ENCODE results near the gene RAB3C. TPM values are rescaled to one million over a fixed set of nuclear protein-coding genes. Genes with fewer than 3 reads are reported as not detected.

The RAB3C gene
- total RNA-seq, 1 donor from 2014 or later = 6.1 TPM

DNA sequence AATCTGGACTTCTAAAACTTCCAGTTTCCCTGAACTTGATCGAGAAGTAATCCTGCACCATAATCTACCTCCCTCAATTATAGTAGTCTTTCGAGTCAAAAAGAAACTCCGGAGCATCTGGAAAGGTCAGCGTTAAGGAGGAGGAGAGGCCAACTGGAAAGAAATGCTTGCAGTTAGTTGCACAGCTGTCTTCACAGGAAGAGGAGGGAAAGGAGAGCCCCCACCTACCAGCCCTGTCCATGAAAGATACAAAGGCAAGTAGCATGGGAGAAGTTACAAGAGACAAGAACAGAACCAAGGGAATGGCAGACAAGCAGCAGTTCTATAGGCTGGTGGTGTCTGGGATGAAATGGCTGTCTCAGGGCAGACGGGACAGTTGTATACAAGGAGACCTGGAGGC is 170.6 kb downstream of the RAB3C start:
- DNase-seq (ENCODE audit: low spot score) = no peak
- no peak for ATAC-seq
- intact Hi-C loops (cut with DNase I) = no loop called here

DNA sequence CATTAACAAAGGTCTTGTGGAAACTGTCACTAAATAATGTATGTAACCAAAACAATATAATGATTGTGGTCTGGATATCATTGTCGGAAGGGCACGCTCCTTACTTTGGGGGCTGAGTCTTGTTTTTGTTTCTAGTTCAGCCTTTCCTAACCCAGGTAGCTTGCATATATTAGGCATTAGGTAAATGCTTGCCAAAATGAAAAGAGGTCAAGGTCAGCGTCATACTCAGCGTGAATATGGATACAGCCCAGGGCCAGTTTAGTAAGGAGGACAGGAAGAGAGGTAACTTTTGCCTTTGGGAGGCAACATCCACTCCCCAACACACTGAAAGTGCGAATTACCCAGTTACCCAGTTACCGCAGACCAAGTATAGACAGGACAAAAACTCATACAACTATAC is 171.4 kb downstream of the RAB3C start:
- DNase-seq (ENCODE audit: low spot score) = no peak
- intact Hi-C loops (cut with DNase I) = no loop called here
- ATAC-seq = no peak

DNA sequence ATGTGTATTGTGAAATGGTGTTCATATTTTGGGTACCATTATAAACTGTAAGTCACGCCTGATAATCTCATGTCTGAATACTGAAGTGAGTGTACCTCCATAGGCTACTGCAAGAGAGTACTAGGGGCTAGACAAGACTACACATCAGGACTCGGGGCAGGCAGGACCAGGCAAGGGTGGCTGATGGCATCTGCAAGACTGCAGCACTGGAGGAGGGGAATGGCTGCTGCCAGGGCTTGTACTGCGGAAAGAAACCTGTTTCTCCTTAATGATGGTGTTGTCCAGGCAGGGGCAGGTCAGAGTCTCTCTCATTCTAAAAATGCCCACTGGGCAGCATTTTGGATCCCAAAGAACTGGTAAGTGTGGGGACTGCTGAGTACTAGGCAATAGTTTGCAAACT is 172.5 kb downstream of the RAB3C start:
- ATAC-seq (no peak), DNase-seq (ENCODE audit: low spot score) (no peak)
- intact Hi-C loops (cut with DNase I) = no loop called here

- DNase-seq (ENCODE audit: low spot score) (no peak), ATAC-seq (peak; percentile 24)
- intact Hi-C loops (cut with DNase I) = no loop called here
These were observed 176.9 kb downstream of the RAB3C start for GRCh38 chr5:58759745-58760144.

DNA sequence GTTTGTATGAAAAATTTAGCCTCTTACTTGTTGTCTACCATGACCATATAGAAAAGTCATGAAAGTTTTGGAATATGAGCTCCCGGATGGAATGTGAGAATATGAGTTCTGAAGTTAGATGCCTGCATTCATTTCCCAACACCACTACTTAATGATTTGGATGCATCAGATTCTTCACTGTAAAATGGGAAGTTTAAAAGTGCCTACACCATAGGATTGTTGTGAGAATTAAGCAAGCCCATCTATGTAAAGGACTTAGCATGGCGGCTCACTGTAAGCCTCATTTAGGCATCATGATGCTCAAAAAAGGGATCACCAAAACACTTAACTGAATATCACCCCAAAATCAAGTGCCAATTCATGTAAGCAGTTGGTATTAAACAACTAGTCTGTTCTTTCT is 177.3 kb downstream of the RAB3C start:
- no peak for DNase-seq (ENCODE audit: low spot score)
- ATAC-seq = no peak
- intact Hi-C loops (cut with DNase I) = no loop called here

GRCh38 chr5:58761407-58761806 is 178.5 kb downstream of the RAB3C start:
- DNase-seq (ENCODE audit: low spot score) (no peak), ATAC-seq (no peak)
- intact Hi-C loops (cut with DNase I) = no loop called here

GRCh38 chr5:58763390-58763789 is 180.5 kb downstream of the RAB3C start:
- ATAC-seq = no peak
- intact Hi-C loops (cut with DNase I) = no loop called here

DNA sequence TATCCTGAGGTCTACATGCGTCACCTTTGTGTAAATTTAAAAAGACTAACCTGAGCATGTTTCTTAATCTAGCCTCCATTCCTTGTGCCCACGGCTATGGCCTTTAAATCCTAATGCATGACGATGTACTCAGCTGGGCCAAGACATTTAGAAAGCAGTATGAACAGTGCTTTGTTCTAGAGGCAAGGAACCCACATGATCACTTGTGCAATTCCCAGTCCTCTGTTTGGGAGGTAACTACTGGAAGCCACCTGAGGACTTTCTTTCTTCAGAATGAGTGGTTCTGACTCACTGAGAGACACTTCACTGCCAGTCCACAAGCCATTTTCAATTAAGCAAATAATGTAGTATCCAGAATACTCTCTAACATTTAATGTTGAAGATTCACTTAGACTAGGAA is 181.3 kb downstream of the RAB3C start:
- ATAC-seq = no peak
- no peak for DNase-seq (ENCODE audit: low spot score)
- intact Hi-C loops (cut with DNase I) = no loop called here

More at GRCh38 chr5:58763390-58763789, 180.5 kb downstream of the RAB3C start:
- no peak for DNase-seq (ENCODE audit: low spot score)

DNA sequence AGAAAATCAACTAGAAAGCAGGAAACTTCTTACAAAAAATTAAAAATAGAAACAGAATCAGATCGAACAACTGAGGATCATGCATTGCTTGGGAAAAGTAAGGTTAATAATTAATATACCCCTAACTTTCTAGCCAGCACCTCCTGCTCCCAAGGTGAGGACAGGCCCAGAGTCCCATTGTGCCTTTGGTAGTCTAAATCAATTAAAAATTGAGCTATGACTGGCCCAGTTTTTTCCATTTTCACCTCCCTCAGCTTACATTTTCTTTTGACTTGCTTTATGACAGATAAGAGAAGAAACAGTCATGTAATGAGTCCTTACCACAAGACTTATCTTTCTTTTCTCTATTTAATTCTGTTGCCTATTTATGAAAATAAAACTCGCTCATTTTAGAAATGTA is 182.2 kb downstream of the RAB3C start:
- ATAC-seq (no peak), DNase-seq (ENCODE audit: low spot score) (no peak)
- intact Hi-C loops (cut with DNase I) = no loop called here

DNA sequence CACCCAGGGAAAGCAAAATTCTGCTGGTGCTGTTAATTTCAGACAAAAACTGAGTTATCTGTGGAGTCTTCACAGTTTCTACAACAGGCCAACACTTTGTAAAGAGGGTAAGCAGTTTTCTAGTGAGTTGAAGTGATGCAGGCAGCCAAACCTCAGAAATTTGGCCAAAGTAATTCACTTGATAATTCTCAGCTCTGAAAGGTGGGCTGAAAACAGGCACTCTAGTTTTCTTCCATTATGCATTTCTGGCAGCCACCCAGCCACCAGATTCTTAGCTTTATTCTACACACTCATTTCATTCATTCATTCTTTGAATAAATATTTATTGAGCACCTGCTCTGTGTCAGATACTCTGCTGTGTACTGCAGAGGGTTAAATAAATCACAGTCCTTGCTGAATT is 184.2 kb downstream of the RAB3C start:
- DNase-seq (ENCODE audit: low spot score) (no peak), ATAC-seq (no peak)
- intact Hi-C loops (cut with DNase I) = no loop called here

DNA sequence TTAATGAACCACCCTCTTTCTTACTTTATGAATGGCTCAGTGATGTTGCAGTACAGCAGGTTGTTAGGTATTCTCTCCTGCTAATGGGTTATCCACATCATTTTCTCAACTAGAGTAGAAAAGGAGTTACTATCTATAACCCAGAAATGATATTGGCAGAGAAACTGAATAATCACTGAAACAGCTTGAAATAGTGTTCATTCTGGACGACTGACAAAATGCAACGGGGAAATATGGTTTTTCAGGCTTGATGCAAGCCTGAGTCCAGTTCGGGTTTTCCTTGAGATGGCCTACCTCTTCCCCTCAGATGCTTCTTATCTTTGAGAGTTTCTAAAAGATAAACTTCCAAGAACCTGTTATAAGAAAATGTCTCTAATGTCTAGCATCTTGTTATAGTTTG is 187.3 kb downstream of the RAB3C start:
- DNase-seq (ENCODE audit: low spot score) = no peak
- intact Hi-C loops (cut with DNase I) = no loop called here
- ATAC-seq = no peak

DNA sequence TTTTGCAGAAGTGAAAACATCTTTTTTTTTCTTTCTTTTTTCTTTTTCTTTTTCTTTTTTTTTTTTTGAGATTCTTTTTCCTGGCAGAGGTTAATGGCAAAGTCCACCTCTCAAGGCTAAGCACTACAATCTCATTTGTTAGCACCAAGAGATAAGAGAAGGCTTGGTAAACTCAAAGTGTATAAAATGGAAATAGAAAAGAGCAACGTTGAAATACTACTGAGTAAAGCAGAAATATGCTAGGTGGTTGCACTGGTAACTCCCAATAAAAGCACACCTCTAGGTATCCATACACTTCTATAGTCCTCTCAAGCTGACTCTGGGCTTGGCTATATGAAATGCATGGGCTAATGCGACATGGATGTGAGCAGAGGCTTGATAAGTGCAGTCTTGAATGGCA is 188.9 kb downstream of the RAB3C start:
- no peak for ATAC-seq
- intact Hi-C loops (cut with DNase I) = no loop called here
- no peak for DNase-seq (ENCODE audit: low spot score)

GRCh38 chr5:58773744-58774441 is 191.0 kb downstream of the RAB3C start:
- DNase-seq (ENCODE audit: low spot score) = no peak
- no peak for ATAC-seq
- intact Hi-C loops (cut with DNase I) = no loop called here

- intact Hi-C loops (cut with DNase I) = no loop called here
- ATAC-seq = no peak
- DNase-seq (ENCODE audit: low spot score) = no peak
These were observed 192.1 kb downstream of the RAB3C start for GRCh38 chr5:58774937-58775336.

GRCh38 chr5:58775701-58776262 is 192.9 kb downstream of the RAB3C start:
- ATAC-seq (no peak), DNase-seq (ENCODE audit: low spot score) (no peak)
- intact Hi-C loops (cut with DNase I) = no loop called here

- DNase-seq (ENCODE audit: low spot score) = no peak
- ATAC-seq = no peak
- intact Hi-C loops (cut with DNase I) = no loop called here
These were observed 193.7 kb downstream of the RAB3C start for GRCh38 chr5:58776559-58776958.

DNA sequence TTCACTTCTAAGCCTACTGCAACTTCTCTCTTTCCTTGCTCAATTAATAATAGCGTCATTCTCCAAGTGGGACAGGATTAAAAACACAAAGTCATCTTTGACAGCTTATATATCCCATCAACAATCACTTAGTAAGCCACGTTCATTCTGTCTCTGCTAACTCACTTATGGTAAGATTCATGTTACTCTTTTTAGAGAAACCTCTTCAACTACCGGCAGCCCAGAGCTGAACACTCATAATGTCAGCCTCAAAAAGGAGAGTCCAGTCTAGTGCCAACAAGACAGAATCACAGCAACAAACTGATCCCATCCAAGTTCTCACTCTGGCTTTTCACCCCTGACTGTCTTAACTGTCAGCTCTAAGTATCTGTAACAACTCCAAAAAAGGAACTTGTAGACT is 196.0 kb downstream of the RAB3C start:
- intact Hi-C loops (cut with DNase I) = no loop called here
- ATAC-seq = no peak
- no peak for DNase-seq (ENCODE audit: low spot score)

GRCh38 chr5:58786035-58786434 is 203.2 kb downstream of the RAB3C start:
- DNase-seq (ENCODE audit: low spot score) (no peak), ATAC-seq (no peak)
- intact Hi-C loops (cut with DNase I) = no loop called here

- no peak for ATAC-seq
- intact Hi-C loops (cut with DNase I) = no loop called here
- DNase-seq (ENCODE audit: low spot score) = no peak
These were observed 203.9 kb downstream of the RAB3C start for GRCh38 chr5:58786711-58787303.

DNA sequence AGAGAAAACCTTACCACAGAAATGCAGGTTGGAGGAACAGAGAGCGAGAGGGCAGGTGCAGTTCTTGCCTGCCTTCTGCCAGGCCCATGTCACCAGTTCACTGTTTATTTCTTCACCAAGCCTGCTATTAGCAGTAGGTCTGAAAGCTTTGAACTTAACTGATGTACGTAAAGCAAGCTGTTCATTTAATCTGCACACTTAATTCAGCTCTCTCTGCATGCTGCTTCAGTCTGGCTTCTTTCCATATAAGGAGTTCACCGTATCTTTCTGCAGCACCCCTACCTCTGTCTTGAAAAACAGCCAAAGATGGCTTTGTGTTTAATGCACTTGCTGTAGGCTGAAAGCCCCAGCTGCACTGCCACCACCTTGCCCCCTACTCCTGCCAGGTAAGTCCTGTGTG is 205.1 kb downstream of the RAB3C start:
- no peak for DNase-seq (ENCODE audit: low spot score)
- intact Hi-C loops (cut with DNase I) = no loop called here
- ATAC-seq = no peak

All from sciatic nerve (tissue), 2 donors.